AG04449 (cell line): ENCODE results near the gene CORO1C.
A peak's percentile ranks its signal among the peaks of the same experiment; 100 is the strongest.

Source experiments
- CTCF ChIA-PET: fragments of 350-600 bp; formaldehyde crosslinking; extraction: SDS; loops from one replicate; lab custom pipeline; 2021; ENCODE audit warnings: antibody characterized with exemption; lab: Yijun Ruan, JAX
- POLR2A ChIA-PET: fragments of 400-600, 350-600 bp; formaldehyde crosslinking; extraction: SDS; loops from one replicate; lab custom pipeline; 2020; ENCODE audit warnings: antibody characterized with exemption, inconsistent platforms; lab: Yijun Ruan, JAX
- DNase-seq: peaks from one replicate; pipeline ENCODE4 v3.0.0-alpha.2; 2010; ENCODE audit warnings: low read depth, low spot score
- H3K4me3 ChIP-seq: 2 replicates; pipeline ENCODE4 v1.5.1; 2011; ENCODE audit warnings: low read depth, mild to moderate bottlenecking, control low read depth, low read length
- TF ChIP-seq, protein P1 (sequence below): IDR thresholded peaks from one replicate; pipeline ENCODE4 v1.5.1; 2011; ENCODE audit warnings: mild to moderate bottlenecking, moderate library complexity, low read length, control low read depth, inconsistent platforms; ENCODE audit not compliant: insufficient read depth; ENCODE audit errors: missing control alignments

CORO1C gene

GRCh38 chr12:108598553-108599250 is 132.6 kb downstream of the CORO1C start:
- DNase-seq, result no peak
- CTCF ChIA-PET, result interaction anchor here (1.1 to 6.8 kb wide), 6 partner anchors 9 to 205 kb away, joined by 3 to 60 read pairs (median 4); no protein-coding TSS in a partner anchor
- TF ChIP-seq, protein P1, sequence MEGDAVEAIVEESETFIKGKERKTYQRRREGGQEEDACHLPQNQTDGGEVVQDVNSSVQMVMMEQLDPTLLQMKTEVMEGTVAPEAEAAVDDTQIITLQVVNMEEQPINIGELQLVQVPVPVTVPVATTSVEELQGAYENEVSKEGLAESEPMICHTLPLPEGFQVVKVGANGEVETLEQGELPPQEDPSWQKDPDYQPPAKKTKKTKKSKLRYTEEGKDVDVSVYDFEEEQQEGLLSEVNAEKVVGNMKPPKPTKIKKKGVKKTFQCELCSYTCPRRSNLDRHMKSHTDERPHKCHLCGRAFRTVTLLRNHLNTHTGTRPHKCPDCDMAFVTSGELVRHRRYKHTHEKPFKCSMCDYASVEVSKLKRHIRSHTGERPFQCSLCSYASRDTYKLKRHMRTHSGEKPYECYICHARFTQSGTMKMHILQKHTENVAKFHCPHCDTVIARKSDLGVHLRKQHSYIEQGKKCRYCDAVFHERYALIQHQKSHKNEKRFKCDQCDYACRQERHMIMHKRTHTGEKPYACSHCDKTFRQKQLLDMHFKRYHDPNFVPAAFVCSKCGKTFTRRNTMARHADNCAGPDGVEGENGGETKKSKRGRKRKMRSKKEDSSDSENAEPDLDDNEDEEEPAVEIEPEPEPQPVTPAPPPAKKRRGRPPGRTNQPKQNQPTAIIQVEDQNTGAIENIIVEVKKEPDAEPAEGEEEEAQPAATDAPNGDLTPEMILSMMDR, result no peak
- POLR2A ChIA-PET, result no interaction called here
- H3K4me3 ChIP-seq, result peak overlapping the region; percentile 76

- POLR2A ChIA-PET, result interaction anchor here (0.5 to 0.8 kb wide), 2 partner anchors 21 to 204 kb away, joined by 3 read pairs; no protein-coding TSS in a partner anchor
- H3K4me3 ChIP-seq, result peak within 1 kb of the TSS; percentile 76
- TF ChIP-seq, protein P1, result no peak
Observed at GRCh38 chr12:108597559-108598471, 133.5 kb downstream of the CORO1C start, which contains the start of gene TMEM119. TMEM119 (minus strand) TSS chr12:108598084; CDS start chr12:108592383, 5,701 bp downstream.

GRCh38 chr12:108596854-108597558 is 134.3 kb downstream of the CORO1C start:
- TF ChIP-seq, protein P1, result no peak

More at GRCh38 chr12:108597559-108598471, 133.5 kb downstream of the CORO1C start, which contains the start of gene TMEM119:
- CTCF ChIA-PET, result interaction anchor here (1.1 to 6.8 kb wide), 7 partner anchors 10 to 206 kb away, joined by 3 to 60 read pairs (median 5); no protein-coding TSS in a partner anchor
- no peak for DNase-seq

DNA sequence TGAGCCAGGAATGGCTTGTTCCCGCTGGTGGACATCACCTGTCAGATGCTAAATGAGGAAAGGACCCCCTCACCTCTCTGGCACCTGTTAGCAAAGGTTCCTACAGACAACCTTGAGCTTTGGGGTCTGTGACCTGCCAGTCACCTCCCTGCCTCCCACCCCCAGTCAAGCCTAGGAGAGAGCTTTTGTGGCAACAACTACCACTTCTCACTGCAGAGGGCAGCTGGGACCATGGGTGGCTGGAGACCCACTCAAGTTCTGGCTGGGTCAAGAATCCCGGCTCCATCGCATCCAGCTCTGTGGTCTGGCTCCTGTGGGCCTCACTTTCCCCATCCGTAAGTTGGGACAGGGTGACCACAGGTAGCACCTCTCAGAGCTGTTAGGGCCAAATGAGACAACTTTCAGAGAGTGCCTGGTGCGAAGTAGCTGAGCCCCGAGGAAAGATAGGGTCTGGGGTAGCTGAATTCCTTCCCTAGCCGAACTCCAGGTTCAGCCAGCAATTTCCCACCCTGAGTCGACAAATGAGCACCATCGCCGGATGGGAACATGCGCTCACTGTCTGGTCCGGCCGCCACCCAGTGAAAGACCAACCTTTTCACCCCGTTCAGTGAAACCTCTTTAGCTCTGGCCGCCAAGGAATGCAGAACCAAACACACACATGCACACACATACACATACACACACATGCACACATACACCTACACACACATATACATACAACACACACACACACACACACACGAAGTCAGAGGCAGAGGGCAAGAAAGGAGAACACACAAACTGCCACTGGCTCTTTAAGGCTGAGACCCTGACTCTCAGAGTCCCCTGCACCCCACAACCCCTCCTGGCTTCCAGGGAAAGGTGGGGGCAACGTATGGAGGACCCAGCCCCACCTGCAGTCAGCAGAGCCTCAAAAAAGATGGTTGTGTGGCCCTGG is 135.3 kb downstream of the CORO1C start:
- no peak for DNase-seq
- H3K4me3 ChIP-seq, result peak overlapping the region; percentile 76
- ChIA-PET POLR2A (interaction anchor here (1.1 kb wide), 1 partner anchor 10 kb away, joined by 3 read pairs; no protein-coding TSS in a partner anchor), CTCF (interaction anchor here (0.7 to 6.8 kb wide), 5 partner anchors 10 to 22 kb away, joined by 3 to 60 read pairs (median 4); no protein-coding TSS in a partner anchor)
- TF ChIP-seq, protein P1, result no peak

More at GRCh38 chr12:108596854-108597558, 134.3 kb downstream of the CORO1C start:
- ChIA-PET POLR2A (interaction anchor here (0.8 kb wide), 1 partner anchor 20 kb away, joined by 3 read pairs; no protein-coding TSS in a partner anchor), CTCF (interaction anchor here (1.8 to 6.8 kb wide), 3 partner anchors 14 to 26 kb away, joined by 5 to 60 read pairs (median 5); no protein-coding TSS in a partner anchor)
- H3K4me3 ChIP-seq, result peak overlapping the region; percentile 76
- DNase-seq, result no peak
